H7 (cell line): ENCODE results near the gene PTPRN2. TPM values are rescaled to one million over a fixed set of nuclear protein-coding genes. Genes with fewer than 3 reads are reported as not detected.

Experiments
- DNase-seq: peaks from one replicate; pipeline ENCODE4 v3.0.0; 2012
- H3K27me3 ChIP-seq: 2 replicates; pipeline ENCODE4 v1.6.0; 2011; ENCODE audit warnings: mild to moderate bottlenecking, low read length; ENCODE audit not compliant: control insufficient read depth, insufficient read depth
- H3K36me3 ChIP-seq: replicated peaks from 2 replicates; pipeline ENCODE4 v1.5.1; 2011; ENCODE audit warnings: low read length; ENCODE audit not compliant: control insufficient read depth, insufficient read depth
- H3K4me3 ChIP-seq: 2 replicates; pipeline ENCODE4 v1.5.1; 2011; ENCODE audit warnings: low read depth, mild to moderate bottlenecking, control low read depth, low read length, moderate library complexity; ENCODE audit not compliant: insufficient read depth
- total RNA-seq: library from RNA; depleted of rRNA; stranded (reverse); fragments of >200 nt; shearing (Covaris generic); gene quantifications from 2 replicates; pipeline ENCODE4 v1.2.3, GENCODE V29; 2014

The PTPRN2 gene
- total RNA-seq, 1 experiment from 2014 or later, result 0.80 TPM

GRCh38 chr7:158449266-158449665 lies 138.4 kb downstream of the PTPRN2 start:
- no peaks in the 10 kb centered on the region for H3K36me3 ChIP-seq
- no peak overlapping the region for H3K4me3 ChIP-seq
- H3K27me3 ChIP-seq, result no peaks in the 10 kb centered on the region
- DNase-seq, result no peak

GRCh38 chr7:158448430-158449100 lies 139.1 kb downstream of the PTPRN2 start:
- DNase-seq, result no peak
- Histone ChIP-seq H3K27me3 (no peaks in the 10 kb centered on the region), H3K4me3 (no peak overlapping the region), H3K36me3 (no peaks in the 10 kb centered on the region)

GRCh38 chr7:158447506-158448171 lies 140.0 kb downstream of the PTPRN2 start:
- no peak overlapping the region for H3K4me3 ChIP-seq
- DNase-seq, result peak; percentile 58
- H3K27me3 ChIP-seq, result no peaks in the 10 kb centered on the region

GRCh38 chr7:158447151-158447505 lies 140.5 kb downstream of the PTPRN2 start:
- Histone ChIP-seq H3K36me3 (no peaks in the 10 kb centered on the region), H3K4me3 (no peak overlapping the region), H3K27me3 (no peaks in the 10 kb centered on the region)
- DNase-seq, result no peak

More at GRCh38 chr7:158447506-158448171, 140.0 kb downstream of the PTPRN2 start:
- H3K36me3 ChIP-seq, result no peaks in the 10 kb centered on the region

GRCh38 chr7:158446706-158447105 lies 140.9 kb downstream of the PTPRN2 start:
- Histone ChIP-seq H3K27me3 (no peaks in the 10 kb centered on the region), H3K36me3 (no peaks in the 10 kb centered on the region), H3K4me3 (no peak overlapping the region)
- no peak for DNase-seq

- no peaks in the 10 kb centered on the region for H3K27me3 ChIP-seq
- no peak overlapping the region for H3K4me3 ChIP-seq
- peak; percentile 48 for DNase-seq
- H3K36me3 ChIP-seq, result no peaks in the 10 kb centered on the region
These were observed 141.3 kb downstream of the PTPRN2 start for GRCh38 chr7:158446281-158446680.

GRCh38 chr7:158445421-158446175 lies 142.0 kb downstream of the PTPRN2 start:
- H3K4me3 ChIP-seq, result no peak overlapping the region
- DNase-seq, result peak; percentile 80
- no peaks in the 10 kb centered on the region for H3K27me3 ChIP-seq
- H3K36me3 ChIP-seq, result no peaks in the 10 kb centered on the region

GRCh38 chr7:158444501-158445420 lies 142.9 kb downstream of the PTPRN2 start:
- DNase-seq, result peak; percentile 77
- Histone ChIP-seq H3K4me3 (no peak overlapping the region), H3K27me3 (no peaks in the 10 kb centered on the region), H3K36me3 (no peaks in the 10 kb centered on the region)

- Histone ChIP-seq H3K27me3 (no peaks in the 10 kb centered on the region), H3K4me3 (no peak overlapping the region), H3K36me3 (no peaks in the 10 kb centered on the region)
- DNase-seq, result peak; percentile 57
These were observed 143.7 kb downstream of the PTPRN2 start for GRCh38 chr7:158443688-158444483.

- Histone ChIP-seq H3K36me3 (no peaks in the 10 kb centered on the region), H3K27me3 (no peaks in the 10 kb centered on the region), H3K4me3 (no peak overlapping the region)
- peak; percentile 84 for DNase-seq
These were observed 144.5 kb downstream of the PTPRN2 start for GRCh38 chr7:158443014-158443687.

GRCh38 chr7:158442260-158442659 lies 145.4 kb downstream of the PTPRN2 start:
- Histone ChIP-seq H3K36me3 (no peaks in the 10 kb centered on the region), H3K27me3 (no peaks in the 10 kb centered on the region), H3K4me3 (no peak overlapping the region)
- peak; percentile 76 for DNase-seq

GRCh38 chr7:158439035-158439434 lies 148.6 kb downstream of the PTPRN2 start:
- Histone ChIP-seq H3K36me3 (no peaks in the 10 kb centered on the region), H3K27me3 (no peaks in the 10 kb centered on the region)
- DNase-seq, result no peak

More at GRCh38 chr7:158439035-158439434, 148.6 kb downstream of the PTPRN2 start:
- H3K4me3 ChIP-seq, result no peak overlapping the region
